ENCODE results near the gene POU4F1.

DNA sequence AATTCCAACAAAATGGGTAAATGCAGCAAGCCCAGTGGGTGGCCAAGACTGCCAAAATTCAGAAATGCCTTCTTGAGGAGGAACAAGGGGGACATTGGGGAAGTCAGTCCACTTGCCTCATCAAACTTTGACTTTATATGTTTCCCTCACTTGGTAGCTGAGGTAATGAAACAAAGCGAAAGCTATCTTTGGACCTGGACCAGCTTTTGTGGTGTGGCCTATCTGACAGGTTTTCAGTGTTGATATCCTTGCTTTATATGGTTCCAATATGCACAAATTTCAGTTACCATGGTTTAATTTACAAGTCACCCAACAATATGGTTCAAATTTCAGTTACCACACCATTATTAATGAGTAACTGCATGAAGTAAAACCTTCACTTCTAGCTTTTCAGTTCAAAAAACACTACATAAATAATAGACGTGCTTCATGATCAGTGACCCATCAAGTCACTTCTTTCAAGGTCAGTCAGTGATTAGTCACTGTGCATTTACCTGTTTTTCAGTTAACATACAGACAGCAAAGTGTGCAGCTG lies 17.7 kb upstream of the POU4F1 start:
- TF ChIP-seq, protein P1, sequence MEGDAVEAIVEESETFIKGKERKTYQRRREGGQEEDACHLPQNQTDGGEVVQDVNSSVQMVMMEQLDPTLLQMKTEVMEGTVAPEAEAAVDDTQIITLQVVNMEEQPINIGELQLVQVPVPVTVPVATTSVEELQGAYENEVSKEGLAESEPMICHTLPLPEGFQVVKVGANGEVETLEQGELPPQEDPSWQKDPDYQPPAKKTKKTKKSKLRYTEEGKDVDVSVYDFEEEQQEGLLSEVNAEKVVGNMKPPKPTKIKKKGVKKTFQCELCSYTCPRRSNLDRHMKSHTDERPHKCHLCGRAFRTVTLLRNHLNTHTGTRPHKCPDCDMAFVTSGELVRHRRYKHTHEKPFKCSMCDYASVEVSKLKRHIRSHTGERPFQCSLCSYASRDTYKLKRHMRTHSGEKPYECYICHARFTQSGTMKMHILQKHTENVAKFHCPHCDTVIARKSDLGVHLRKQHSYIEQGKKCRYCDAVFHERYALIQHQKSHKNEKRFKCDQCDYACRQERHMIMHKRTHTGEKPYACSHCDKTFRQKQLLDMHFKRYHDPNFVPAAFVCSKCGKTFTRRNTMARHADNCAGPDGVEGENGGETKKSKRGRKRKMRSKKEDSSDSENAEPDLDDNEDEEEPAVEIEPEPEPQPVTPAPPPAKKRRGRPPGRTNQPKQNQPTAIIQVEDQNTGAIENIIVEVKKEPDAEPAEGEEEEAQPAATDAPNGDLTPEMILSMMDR (IDR thresholded peaks at IDR 0.05), result no peak
- no peak for TF ChIP-seq POLR2A (IDR thresholded peaks at IDR 0.05)
